GM12878 (cell line): ENCODE measurements around the gene SEC14L1. TPM values are rescaled to one million over a fixed set of nuclear protein-coding genes. Genes with fewer than 3 reads are reported as not detected.

ENCODE experiments used
- ATAC-seq: fragments of 200-7000 bp; cut with Tn5 transposase; 3 replicates; pipeline ENCODE4 v1.9.1; 2020; ENCODE audit warnings: mild to moderate bottlenecking, moderate library complexity
- BruUV-seq: library from RNA; stranded (reverse); fragments of 400-500 nt; replicated peaks from 2 replicates; lab custom pipeline; 2021; lab: Mats Ljungman, UMichigan
- CTCF ChIA-PET: fragments of 300-600 bp; sonication (Branson Sonifier 250); formaldehyde crosslinking; extraction: SDS; loops from one replicate; lab custom pipeline; 2021; ENCODE audit warnings: inconsistent platforms; lab: Yijun Ruan, JAX
- POLR2A ChIA-PET: fragments of 350-600 bp; formaldehyde crosslinking; extraction: SDS; loops from one replicate; lab custom pipeline; 2021; ENCODE audit warnings: inconsistent platforms; lab: Charles Lee
- RAD21 ChIA-PET: fragments of 300-600 bp; sonication (Branson Sonifier 250); formaldehyde crosslinking; loops from one replicate; lab custom pipeline; 2023; ENCODE audit warnings: antibody characterized with exemption; ENCODE audit not compliant: unreplicated experiment; lab: Charles Lee
- SMC1A ChIA-PET: fragments of 300-600 bp; sonication (Branson Sonifier 250); formaldehyde crosslinking; loops from one replicate; lab custom pipeline; 2023; ENCODE audit not compliant: unreplicated experiment, uncharacterized antibody; lab: Charles Lee
- DNase-seq: peaks from one replicate; pipeline ENCODE4 v3.0.0-alpha.2; 2011; ENCODE audit warnings: low read depth, low spot score
- FAIRE-seq: peaks from 3 replicates; lab custom pipeline; 2011; peaks lifted over from hg19 to GRCh38; lab: Jason Lieb, UNC
- H2AFZ ChIP-seq: 2 replicates; pipeline ENCODE4 v1.6.0; 2011; ENCODE audit warnings: low read depth, low read length, control low read depth; ENCODE audit not compliant: control insufficient read depth
- H3K27ac ChIP-seq: 2 replicates; pipeline ENCODE4 v1.5.1; 2011; ENCODE audit warnings: control low read depth; ENCODE audit not compliant: control insufficient read depth, insufficient read depth
- H3K27me3 ChIP-seq, 2 experiments: replicated peaks in 1 of 2; 2 replicates each; pipeline versions ENCODE4 v1.6.0 to v1.6.1; 2011; ENCODE audit warnings: low read length in 1 of 2; ENCODE audit not compliant: control insufficient read depth in 2 of 2, insufficient read depth in 2 of 2
- H3K36me3 ChIP-seq, 2 experiments: 2 replicates each; pipeline ENCODE4 v1.5.1; 2011; ENCODE audit warnings: low read length in 1 of 2; ENCODE audit not compliant: control insufficient read depth in 2 of 2, insufficient read depth in 2 of 2
- H3K4me1 ChIP-seq: 2 replicates; pipeline ENCODE4 v1.6.1; 2011; ENCODE audit warnings: mild to moderate bottlenecking, low read length, moderate library complexity, mixed read lengths; ENCODE audit not compliant: control insufficient read depth, insufficient read depth
- H3K4me2 ChIP-seq: 2 replicates; pipeline ENCODE4 v1.6.0; 2011; ENCODE audit warnings: control low read depth; ENCODE audit not compliant: control insufficient read depth, insufficient read depth
- H3K4me3 ChIP-seq: fragments of 200-600 bp; sonication (generic); 2 replicates; pipeline ENCODE4 v1.5.1; 2016
- H3K79me2 ChIP-seq: 2 replicates; pipeline ENCODE4 v1.6.0; 2011; ENCODE audit warnings: low read length; ENCODE audit not compliant: control insufficient read depth, insufficient read depth
- H3K9ac ChIP-seq: 2 replicates; pipeline ENCODE4 v1.8.0; 2011; ENCODE audit warnings: low read length, control low read depth, mixed read lengths; ENCODE audit not compliant: control insufficient read depth, insufficient read depth
- H3K9me3 ChIP-seq: replicated peaks from 3 replicates; pipeline ENCODE4 v1.5.1; 2011; ENCODE audit warnings: mild to moderate bottlenecking, low read length; ENCODE audit not compliant: control insufficient read depth, insufficient read depth
- H4K20me1 ChIP-seq: 2 replicates; pipeline ENCODE4 v1.6.0; 2011; ENCODE audit not compliant: control insufficient read depth, insufficient read depth
- FOS ChIP-seq: IDR thresholded peaks from 3 replicates; pipeline ENCODE4 v1.6.1; 2011; ENCODE audit warnings: borderline replicate concordance; ENCODE audit not compliant: insufficient read length; ENCODE audit errors: extremely low read depth
- MXI1 ChIP-seq: fragments of 150-350 bp; IDR thresholded peaks from 2 replicates; pipeline ENCODE4 v1.6.1; 2011; ENCODE audit warnings: low read depth, mild to moderate bottlenecking, inconsistent platforms, low read length, improper control_type of control experiment
- NFXL1 ChIP-seq: fragments of 450-650 bp; IDR thresholded peaks from 2 replicates; pipeline ENCODE4 v1.6.1; 2017; ENCODE audit warnings: antibody characterized with exemption, mild to moderate bottlenecking, borderline replicate concordance
- WGBS: methylation state at CpG from one replicate; pipeline ENCODE4 v1.1.6; 2016; ENCODE audit warnings: low lambda C conversion rate; ENCODE audit not compliant: insufficient replicate concordance, insufficient coverage; ENCODE audit errors: missing lambda C conversion rate; 5-methylcytosine and 5-hydroxymethylcytosine counted together
- in situ Hi-C: fragments of 300-500 bp; cut with MboI; formaldehyde crosslinking; loops from 9 replicates; pipeline ENCODE4 v1.14.3; 2018; ENCODE audit warnings: mixed read lengths
- intact Hi-C: fragments of 100-400 bp; cut with micrococcal nuclease; formaldehyde crosslinking; loops from one replicate; pipeline ENCODE4 v1.14.2; 2022; ENCODE audit not compliant: unreplicated experiment
- polyA plus RNA-seq, 11 experiments: library from polyadenylated mRNA; depleted of rRNA in 4 of 11; unstranded in 6 of 11; stranded (reverse) in 5 of 11; fragments of >200 nt; fragmentation: Nextera tagmentation in 4 of 11; fragmentation: Illumina TruSeq in 1 of 11; extraction: Ambion mirVana in 4 of 11; extraction: Trizol in 1 of 11; gene quantifications; 1 replicate in 1 of 11; 2 replicates in 10 of 11; pipeline versions ENCODE4 v1.2.1 to v1.2.3, GENCODE V29; 2011 to 2016; ENCODE audit warnings: inconsistent platforms in 2 of 11, missing spikeins in 2 of 11, low read depth in 1 of 11
- total RNA-seq, 4 experiments: library from RNA; depleted of rRNA in 3 of 4; stranded (reverse); fragments of >200 nt in 3 of 4; fragmentation: Illumina TruSeq in 1 of 4; extraction: Trizol in 1 of 4; gene quantifications; 2 replicates each; pipeline versions ENCODE4 v1.2.1 to v1.2.3, GENCODE V29; 2013 to 2021
- TF ChIP-seq, protein P1 (sequence below): fragments of 450-650 bp; IDR thresholded peaks from 2 replicates; pipeline ENCODE4 v1.6.1; 2017; ENCODE audit warnings: antibody characterized with exemption, mild to moderate bottlenecking, moderate library complexity
- TF ChIP-seq, protein P2 (sequence below): fragments of 450-650 bp; IDR thresholded peaks from 2 replicates; pipeline ENCODE4 v1.6.1; 2017; ENCODE audit warnings: mild to moderate bottlenecking, moderate library complexity

The SEC14L1 gene
- total and polyA plus RNA-seq, 10 of the 15 experiments (the other 5 are each of a cell fraction or from before 2014, with no cell fraction given), result 6.3 to 66.1 (median 33.5) TPM

DNA sequence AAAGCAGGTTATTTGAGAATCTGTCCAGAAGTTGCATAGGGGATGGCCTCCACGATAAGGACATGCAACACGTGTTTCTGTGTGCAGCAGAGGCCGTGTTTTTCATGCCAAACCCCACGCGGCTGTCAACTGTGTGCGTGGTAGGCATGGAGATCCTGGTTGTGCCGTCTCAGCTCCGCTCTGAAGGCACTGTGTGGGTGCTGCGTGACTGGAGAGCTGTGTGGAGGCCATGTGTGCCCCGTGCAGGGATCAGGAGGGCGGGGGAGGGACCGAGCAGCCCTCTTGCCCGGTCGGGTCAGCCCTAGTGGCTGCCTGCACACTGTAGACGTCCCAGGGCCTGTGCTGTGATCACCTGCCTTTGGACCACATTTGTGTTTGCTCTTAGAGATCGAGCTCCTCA is 74.5 kb downstream of the SEC14L1 start (continued):
- TF ChIP-seq, protein P1, sequence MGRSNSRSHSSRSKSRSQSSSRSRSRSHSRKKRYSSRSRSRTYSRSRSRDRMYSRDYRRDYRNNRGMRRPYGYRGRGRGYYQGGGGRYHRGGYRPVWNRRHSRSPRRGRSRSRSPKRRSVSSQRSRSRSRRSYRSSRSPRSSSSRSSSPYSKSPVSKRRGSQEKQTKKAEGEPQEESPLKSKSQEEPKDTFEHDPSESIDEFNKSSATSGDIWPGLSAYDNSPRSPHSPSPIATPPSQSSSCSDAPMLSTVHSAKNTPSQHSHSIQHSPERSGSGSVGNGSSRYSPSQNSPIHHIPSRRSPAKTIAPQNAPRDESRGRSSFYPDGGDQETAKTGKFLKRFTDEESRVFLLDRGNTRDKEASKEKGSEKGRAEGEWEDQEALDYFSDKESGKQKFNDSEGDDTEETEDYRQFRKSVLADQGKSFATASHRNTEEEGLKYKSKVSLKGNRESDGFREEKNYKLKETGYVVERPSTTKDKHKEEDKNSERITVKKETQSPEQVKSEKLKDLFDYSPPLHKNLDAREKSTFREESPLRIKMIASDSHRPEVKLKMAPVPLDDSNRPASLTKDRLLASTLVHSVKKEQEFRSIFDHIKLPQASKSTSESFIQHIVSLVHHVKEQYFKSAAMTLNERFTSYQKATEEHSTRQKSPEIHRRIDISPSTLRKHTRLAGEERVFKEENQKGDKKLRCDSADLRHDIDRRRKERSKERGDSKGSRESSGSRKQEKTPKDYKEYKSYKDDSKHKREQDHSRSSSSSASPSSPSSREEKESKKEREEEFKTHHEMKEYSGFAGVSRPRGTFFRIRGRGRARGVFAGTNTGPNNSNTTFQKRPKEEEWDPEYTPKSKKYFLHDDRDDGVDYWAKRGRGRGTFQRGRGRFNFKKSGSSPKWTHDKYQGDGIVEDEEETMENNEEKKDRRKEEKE, result no peak
- no peak for TF ChIP-seq MXI1
- no peak for TF ChIP-seq FOS

GRCh38 chr17:77216486-77216885 is 75.7 kb downstream of the SEC14L1 start:
- BruUV-seq, result TSS peak; percentile 78

More at GRCh38 chr17:77216486-77216885, 75.7 kb downstream of the SEC14L1 start:
- TF ChIP-seq, protein P2, sequence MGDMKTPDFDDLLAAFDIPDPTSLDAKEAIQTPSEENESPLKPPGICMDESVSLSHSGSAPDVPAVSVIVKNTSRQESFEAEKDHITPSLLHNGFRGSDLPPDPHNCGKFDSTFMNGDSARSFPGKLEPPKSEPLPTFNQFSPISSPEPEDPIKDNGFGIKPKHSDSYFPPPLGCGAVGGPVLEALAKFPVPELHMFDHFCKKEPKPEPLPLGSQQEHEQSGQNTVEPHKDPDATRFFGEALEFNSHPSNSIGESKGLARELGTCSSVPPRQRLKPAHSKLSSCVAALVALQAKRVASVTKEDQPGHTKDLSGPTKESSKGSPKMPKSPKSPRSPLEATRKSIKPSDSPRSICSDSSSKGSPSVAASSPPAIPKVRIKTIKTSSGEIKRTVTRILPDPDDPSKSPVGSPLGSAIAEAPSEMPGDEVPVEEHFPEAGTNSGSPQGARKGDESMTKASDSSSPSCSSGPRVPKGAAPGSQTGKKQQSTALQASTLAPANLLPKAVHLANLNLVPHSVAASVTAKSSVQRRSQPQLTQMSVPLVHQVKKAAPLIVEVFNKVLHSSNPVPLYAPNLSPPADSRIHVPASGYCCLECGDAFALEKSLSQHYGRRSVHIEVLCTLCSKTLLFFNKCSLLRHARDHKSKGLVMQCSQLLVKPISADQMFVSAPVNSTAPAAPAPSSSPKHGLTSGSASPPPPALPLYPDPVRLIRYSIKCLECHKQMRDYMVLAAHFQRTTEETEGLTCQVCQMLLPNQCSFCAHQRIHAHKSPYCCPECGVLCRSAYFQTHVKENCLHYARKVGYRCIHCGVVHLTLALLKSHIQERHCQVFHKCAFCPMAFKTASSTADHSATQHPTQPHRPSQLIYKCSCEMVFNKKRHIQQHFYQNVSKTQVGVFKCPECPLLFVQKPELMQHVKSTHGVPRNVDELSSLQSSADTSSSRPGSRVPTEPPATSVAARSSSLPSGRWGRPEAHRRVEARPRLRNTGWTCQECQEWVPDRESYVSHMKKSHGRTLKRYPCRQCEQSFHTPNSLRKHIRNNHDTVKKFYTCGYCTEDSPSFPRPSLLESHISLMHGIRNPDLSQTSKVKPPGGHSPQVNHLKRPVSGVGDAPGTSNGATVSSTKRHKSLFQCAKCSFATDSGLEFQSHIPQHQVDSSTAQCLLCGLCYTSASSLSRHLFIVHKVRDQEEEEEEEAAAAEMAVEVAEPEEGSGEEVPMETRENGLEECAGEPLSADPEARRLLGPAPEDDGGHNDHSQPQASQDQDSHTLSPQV, result no peak
- no peak for TF ChIP-seq NFXL1
- TF ChIP-seq, all 136 proteins: peak for 0
- ATAC-seq (no peak), FAIRE-seq (no peak), DNase-seq (no peak)
- ChIA-PET SMC1A (no interaction called here), CTCF (interaction anchor here (1.4 kb wide), 1 partner anchor 129 kb away, joined by 3 read pairs; no protein-coding TSS in a partner anchor), RAD21 (interaction anchor here (0.6 kb wide), 1 partner anchor 193 kb away, joined by 3 read pairs; no protein-coding TSS in a partner anchor), POLR2A (interaction anchor here (0.8 kb wide), 1 partner anchor 71 kb away, joined by 4 read pairs; no protein-coding TSS in a partner anchor)
- Histone ChIP-seq H2AFZ (no peak overlapping the region), H3K79me2 (peaks cover 3% of the 10 kb centered on the region; the same call in 1 of the 2 replicates), H3K27ac (no peak overlapping the region), H3K36me3 (peaks cover 39 to 45% of the 10 kb centered on the region in 2 experiments; a peak in 3 of 4 replicates), H3K4me2 (no peak overlapping the region), H4K20me1 (no peaks in the 10 kb centered on the region), H3K9me3 (no peaks in the 10 kb centered on the region), H3K4me3 (no peak overlapping the region), H3K4me1 (peaks cover 20% of the 10 kb centered on the region), H3K27me3 (no peaks in the 10 kb centered on the region), H3K9ac (no peak overlapping the region)
- intact Hi-C loops, result no loop called here
- in situ Hi-C loops, result no loop called here
- WGBS, result 97% methylated on average over 5 of the region's 5 CpGs
